HepG2 (cell line): ENCODE data around the gene PCDHB8. TPM values are rescaled to one million over a fixed set of nuclear protein-coding genes. Genes with fewer than 3 reads are reported as not detected.

Experiments
- ATAC-seq: fragments of 200-7000 bp; cut with Tn5 transposase; 3 replicates; pipeline ENCODE4 v1.9.1; 2020; ENCODE audit warnings: mild to moderate bottlenecking, moderate library complexity
- BruUV-seq: library from RNA; stranded (reverse); fragments of 400-500 nt; replicated peaks from 2 replicates; lab custom pipeline; 2021; lab: Mats Ljungman, UMichigan
- CTCF ChIA-PET: fragments of 300-600 bp; formaldehyde crosslinking; extraction: SDS; loops from one replicate; lab custom pipeline; 2021; ENCODE audit warnings: low total read pairs, inconsistent platforms, low intra/inter-chr PET ratio; lab: Yijun Ruan, JAX
- POLR2A ChIA-PET: fragments of 350-600 bp; sonication (Branson Sonifier 250); formaldehyde crosslinking; loops from one replicate; lab custom pipeline; 2020; ENCODE audit warnings: antibody characterized with exemption, inconsistent platforms; lab: Yijun Ruan, JAX
- DNase-seq: peaks from one replicate; pipeline ENCODE4 v3.0.0-alpha.2; 2015; ENCODE audit warnings: low spot score
- FAIRE-seq: peaks from 3 replicates; lab custom pipeline; 2011; peaks lifted over from hg19 to GRCh38; lab: Jason Lieb, UNC
- H2AFZ ChIP-seq: one replicate; pipeline ENCODE4 v1.6.1; 2011; ENCODE audit warnings: low read length, inconsistent platforms
- H3K27ac ChIP-seq: fragments of 300-600 bp; 3 replicates; pipeline ENCODE4 v1.8.0; 2011; ENCODE audit warnings: mixed run types, mild to moderate bottlenecking, mixed read lengths, low read length, inconsistent platforms; ENCODE audit not compliant: insufficient read depth; ENCODE audit errors: extremely low read length
- H3K27me3 ChIP-seq, 2 experiments: fragments of 200-600 bp in 1 of 2; 2 replicates in 1 of 2; 3 replicates in 1 of 2; pipeline versions ENCODE4 v1.6.0 to v1.8.0; 2011; ENCODE audit warnings: low read length in 2 of 2, mild to moderate bottlenecking in 2 of 2, moderate library complexity in 2 of 2, inconsistent platforms in 1 of 2; ENCODE audit not compliant: insufficient read depth in 2 of 2, control insufficient read depth in 1 of 2
- H3K36me3 ChIP-seq, 2 experiments: fragments of 200-600 bp in 1 of 2; replicated peaks in 1 of 2; 2 replicates in 1 of 2; 3 replicates in 1 of 2; pipeline versions ENCODE4 v1.5.1 to v1.8.0; 2011; ENCODE audit warnings: low read length in 2 of 2, inconsistent platforms in 1 of 2; ENCODE audit not compliant: insufficient read depth in 2 of 2, control insufficient read depth in 1 of 2
- H3K4me1 ChIP-seq: 2 replicates; pipeline ENCODE4 v1.5.1; 2012; ENCODE audit warnings: low read length, inconsistent platforms; ENCODE audit not compliant: insufficient read depth
- H3K4me2 ChIP-seq: 2 replicates; pipeline ENCODE4 v1.6.0; 2011; ENCODE audit warnings: low read depth, low read length, inconsistent platforms
- H3K4me3 ChIP-seq, 3 experiments: fragments of 200-600 bp in 1 of 3; sonication (generic), shearing (Covaris generic) in 1 of 3; replicated peaks in 1 of 3; 2 replicates each; pipeline ENCODE4 v1.5.1; 2011 to 2016; ENCODE audit warnings: low read length in 3 of 3, inconsistent platforms in 2 of 3, low read depth in 2 of 3, mild to moderate bottlenecking in 2 of 3, control low read depth in 1 of 3, mixed read lengths in 1 of 3; ENCODE audit not compliant: insufficient read depth in 1 of 3
- H3K79me2 ChIP-seq: one replicate; pipeline ENCODE4 v1.6.1; 2011; ENCODE audit warnings: low read length, inconsistent platforms; ENCODE audit not compliant: insufficient read depth
- H3K9ac ChIP-seq: 2 replicates; pipeline ENCODE4 v1.6.0; 2011; ENCODE audit warnings: mild to moderate bottlenecking, low read depth, low read length, inconsistent platforms; ENCODE audit not compliant: insufficient read depth
- H3K9me3 ChIP-seq: 2 replicates; pipeline ENCODE4 v1.5.1; 2012; ENCODE audit warnings: mild to moderate bottlenecking, low read length
- H4K20me1 ChIP-seq: 2 replicates; pipeline ENCODE4 v1.6.0; 2011; ENCODE audit warnings: inconsistent platforms, mild to moderate bottlenecking, low read length, moderate library complexity; ENCODE audit not compliant: insufficient read depth
- ATF5 ChIP-seq: sonication (generic); formaldehyde crosslinking; IDR thresholded peaks from 2 replicates; pipeline ENCODE4 v1.4.0; 2020; ENCODE audit warnings: mild to moderate bottlenecking, low read depth, missing genetic modification reagents
- CREB1 ChIP-seq, 2 experiments: fragments of 450-650 bp in 1 of 2; IDR thresholded peaks; 2 replicates each; pipeline ENCODE4 v1.6.1; 2016 to 2017; ENCODE audit warnings: control low read depth in 1 of 2, mild to moderate bottlenecking in 1 of 2, missing compliant biosample characterization in 1 of 2, missing genetic modification characterization in 1 of 2
- CREM ChIP-seq, 2 experiments: sonication (generic) in 1 of 2; formaldehyde crosslinking in 1 of 2; IDR thresholded peaks; 2 replicates each; pipeline versions ENCODE4 v1.4.0 to v1.6.1; 2016 to 2020; ENCODE audit warnings: antibody characterized with exemption in 1 of 2, mild to moderate bottlenecking in 1 of 2, missing genetic modification reagents in 1 of 2
- DPF2 ChIP-seq: sonication (generic); formaldehyde crosslinking; IDR thresholded peaks from 2 replicates; pipeline ENCODE4 v1.4.0; 2020; ENCODE audit warnings: mild to moderate bottlenecking, low read depth, missing genetic modification reagents, borderline replicate concordance
- ISL2 ChIP-seq: sonication (generic); formaldehyde crosslinking; IDR thresholded peaks from 2 replicates; pipeline ENCODE4 v1.5.0; 2020; ENCODE audit warnings: missing genetic modification reagents
- KAT2B ChIP-seq: fragments of 150-350 bp; IDR thresholded peaks from 2 replicates; pipeline ENCODE4 v1.6.1; 2014; ENCODE audit warnings: low read depth, low read length, borderline replicate concordance
- KIAA2018 ChIP-seq: sonication (generic); formaldehyde crosslinking; IDR thresholded peaks from 2 replicates; pipeline ENCODE4 v1.5.0; 2020; ENCODE audit warnings: mild to moderate bottlenecking, missing genetic modification reagents, borderline replicate concordance
- PLRG1 ChIP-seq: fragments of 450-650 bp; conservative IDR thresholded peaks from 2 replicates; pipeline ENCODE4 v1.6.1; 2016
- RAD21 ChIP-seq: fragments of 450-650 bp; formaldehyde crosslinking; IDR thresholded peaks from 2 replicates; pipeline ENCODE4 v1.5.0; 2020; ENCODE audit warnings: mild to moderate bottlenecking
- STAG1 ChIP-seq: sonication (generic); formaldehyde crosslinking; IDR thresholded peaks from 2 replicates; pipeline ENCODE4 v1.4.0; 2020; ENCODE audit warnings: missing genetic modification reagents
- ZFP62 ChIP-seq: sonication (generic); formaldehyde crosslinking; IDR thresholded peaks from 2 replicates; pipeline ENCODE4 v1.4.0; 2020; ENCODE audit warnings: missing genetic modification reagents
- ZFYVE20 ChIP-seq: sonication (generic); formaldehyde crosslinking; IDR thresholded peaks from 2 replicates; pipeline ENCODE4 v1.8.0; 2023; ENCODE audit warnings: low read depth, mild to moderate bottlenecking, moderate library complexity, missing genetic modification reagents, borderline replicate concordance
- ZNF563 ChIP-seq: sonication (generic); formaldehyde crosslinking; IDR thresholded peaks from 2 replicates; pipeline ENCODE4 v1.8.0; 2022; ENCODE audit warnings: mild to moderate bottlenecking, moderate library complexity, missing genetic modification reagents
- ZNF781 ChIP-seq: sonication (generic); formaldehyde crosslinking; IDR thresholded peaks from 2 replicates; pipeline ENCODE4 v1.5.1; 2020; ENCODE audit warnings: borderline replicate concordance, mild to moderate bottlenecking, missing genetic modification reagents; ENCODE audit errors: not compliant biosample characterization
- WGBS: methylation state at CpG from one replicate; pipeline ENCODE4 v1.1.6; 2017; ENCODE audit warnings: low lambda C conversion rate; 5-methylcytosine and 5-hydroxymethylcytosine counted together
- in situ Hi-C: cut with HindIII; loops from 2 replicates; pipeline ENCODE4 v1.10.0; 2017; ENCODE audit warnings: low pct_unique_long_range_greater_than_20kb; ENCODE audit not compliant: extremely low pct_ligation_motif_present
- intact Hi-C: fragments of 100-400 bp; cut with micrococcal nuclease; formaldehyde crosslinking; loops from one replicate; pipeline ENCODE4 v1.10.0; 2022; ENCODE audit not compliant: unreplicated experiment
- polyA plus RNA-seq, 8 experiments: library from polyadenylated mRNA; depleted of rRNA in 3 of 8; stranded (reverse) in 7 of 8; unstranded in 1 of 8; fragments of >200 nt; fragmentation: Illumina TruSeq in 4 of 8; extraction: Trizol in 4 of 8; gene quantifications; 2 replicates each; pipeline versions ENCODE4 v1.2.1 to v1.2.3, GENCODE V29; 2011 to 2016; ENCODE audit warnings: low read depth in 4 of 8, missing spikeins in 1 of 8, mixed read lengths in 1 of 8; ENCODE audit not compliant: insufficient read depth in 1 of 8
- total RNA-seq, 5 experiments: library from RNA; depleted of rRNA; stranded (reverse); fragments of >200 nt; fragmentation: Illumina TruSeq; extraction: Trizol; gene quantifications; 2 replicates each; pipeline ENCODE4 v1.2.3, GENCODE V29; 2016; ENCODE audit warnings: low read depth in 1 of 5

Gene PCDHB8
- total and polyA plus RNA-seq, 2 of the 13 experiments (the other 11 are each of a cell fraction or from before 2014, with no cell fraction given) = 0.26 to 0.82 TPM

- ChIA-PET POLR2A (no interaction called here), CTCF (interaction anchor here (0.7 to 1.2 kb wide), 2 partner anchors 29 to 414 kb away, joined by 3 read pairs; no protein-coding TSS in a partner anchor)
- peak; percentile 4 for FAIRE-seq
- TF ChIP-seq RAD21 = peak; percentile 42; the same call in 1 of the 2 replicates
- TF ChIP-seq ZNF781 = peak; percentile 44
- no peak for TF ChIP-seq DPF2 (CRISPR knock-in tag)
- 0 out of 2 replicates have a peak, but pooled peaks have one; percentile 7 for TF ChIP-seq ISL2 (CRISPR knock-in tag)
- TF ChIP-seq PLRG1 = no peak
- no peak for TF ChIP-seq CREB1 (IDR thresholded peaks at IDR 0.05)
- no peak for TF ChIP-seq CREB1 (CRISPR knock-in tag; IDR thresholded peaks at IDR 0.05)
- TF ChIP-seq KAT2B = no peak
- no peak for TF ChIP-seq ATF5
- TF ChIP-seq ZNF563 (CRISPR knock-in tag) = no peak
- TF ChIP-seq STAG1 = peak; percentile 34
- TF ChIP-seq CREM (IDR thresholded peaks at IDR 0.05) = no peak
- no peak for TF ChIP-seq CREM (CRISPR knock-in tag; IDR thresholded peaks at IDR 0.05)
- no peak for TF ChIP-seq ZFYVE20 (CRISPR knock-in tag)
- no peak for TF ChIP-seq ZFP62 (CRISPR knock-in tag)
- no peak for TF ChIP-seq KIAA2018 (CRISPR knock-in tag)
Measured at GRCh38 chr5:141149812-141150211, 27.8 kb upstream of the PCDHB8 start, which contains the start of gene PCDHB6. Gene PCDHB6 (plus strand): TSS chr5:141150057. CDS start chr5:141150258, 201 bp downstream.

More at GRCh38 chr5:141149812-141150211, 27.8 kb upstream of the PCDHB8 start, which contains the start of gene PCDHB6:
- H2AFZ ChIP-seq = peak within 1 kb of the TSS; percentile 64
- H4K20me1 ChIP-seq = no peaks in the 10 kb centered on the region
- no TSS peak for BruUV-seq
- 7% methylated on average over 17 of the region's 18 CpGs for WGBS
- no peaks in the 10 kb centered on the region for H3K36me3 ChIP-seq
- H3K4me2 ChIP-seq = peak within 1 kb of the TSS; percentile 67
- DNase-seq = peak; percentile 56
- intact Hi-C loops = loop anchor here (2.0 kb wide), 2 partner anchors 55 to 65 kb away; partner anchors contain the start of gene PCDHB2
- peak; percentile 90 for ATAC-seq
- H3K79me2 ChIP-seq = no peaks in the 10 kb centered on the region
- no peak within 1 kb of the TSS for H3K27ac ChIP-seq
- no peaks in the 10 kb centered on the region for H3K9me3 ChIP-seq
- in situ Hi-C loops = no loop called here
- peaks cover 0 to 10% of the 10 kb centered on the region in 2 experiments; a peak in 1 of 5 replicates for H3K27me3 ChIP-seq
- H3K4me3 ChIP-seq = peak within 1 kb of the TSS in 2 of 3 experiments; percentile 18 to 47; a peak in 2 of 6 replicates
- no peak within 1 kb of the TSS for H3K9ac ChIP-seq
- H3K4me1 ChIP-seq = peaks cover 7% of the 10 kb centered on the region; the same call in 1 of the 2 replicates
